Hepatic stellate cell (primary cell): ENCODE measurements around the gene SHB.

ENCODE experiments used
- DNase-seq: peaks from one replicate; pipeline ENCODE4 v3.0.0; 2011; ENCODE audit warnings: low spot score

The SHB gene

DNA sequence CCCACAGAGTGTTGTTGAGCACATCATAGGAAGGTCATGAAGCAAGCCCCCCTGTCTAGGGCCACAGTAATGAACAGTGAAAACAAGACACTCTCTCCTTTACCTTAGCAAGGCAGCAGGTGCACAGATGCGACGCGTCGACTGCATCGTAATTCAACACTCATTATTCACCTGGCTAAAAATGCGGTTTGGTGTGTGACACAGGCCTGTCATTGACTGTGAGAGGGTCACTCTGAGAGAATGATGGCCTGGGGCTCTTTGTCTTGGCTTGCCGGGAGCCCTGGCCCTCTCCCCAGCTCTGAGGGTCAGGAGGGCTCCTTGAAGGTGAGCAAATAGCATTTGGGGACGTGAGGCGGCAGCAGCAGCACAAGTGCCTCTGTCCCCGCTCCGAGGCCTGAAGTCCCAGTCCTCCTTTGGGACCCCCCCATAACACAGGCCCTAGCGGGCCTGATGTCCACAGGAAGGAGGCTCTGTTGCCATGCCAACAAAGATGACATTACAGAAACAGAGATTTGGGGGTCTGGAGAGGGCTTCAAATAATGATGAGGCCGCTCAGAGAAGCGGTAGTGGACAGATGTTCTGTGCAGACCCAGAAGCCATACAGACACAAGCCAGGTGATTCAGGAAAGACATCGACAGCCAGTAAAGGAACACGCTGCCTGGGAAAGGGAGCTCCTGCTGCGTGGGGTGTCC is 46.7 kb downstream of the SHB start:
- no peak for DNase-seq

- DNase-seq = no peak
Measured at GRCh38 chr9:38020151-38021076, 48.6 kb downstream of the SHB start.

GRCh38 chr9:38019731-38020130 is 49.3 kb downstream of the SHB start:
- DNase-seq = no peak

- DNase-seq = no peak
Measured at GRCh38 chr9:38018958-38019602, 49.9 kb downstream of the SHB start.

DNA sequence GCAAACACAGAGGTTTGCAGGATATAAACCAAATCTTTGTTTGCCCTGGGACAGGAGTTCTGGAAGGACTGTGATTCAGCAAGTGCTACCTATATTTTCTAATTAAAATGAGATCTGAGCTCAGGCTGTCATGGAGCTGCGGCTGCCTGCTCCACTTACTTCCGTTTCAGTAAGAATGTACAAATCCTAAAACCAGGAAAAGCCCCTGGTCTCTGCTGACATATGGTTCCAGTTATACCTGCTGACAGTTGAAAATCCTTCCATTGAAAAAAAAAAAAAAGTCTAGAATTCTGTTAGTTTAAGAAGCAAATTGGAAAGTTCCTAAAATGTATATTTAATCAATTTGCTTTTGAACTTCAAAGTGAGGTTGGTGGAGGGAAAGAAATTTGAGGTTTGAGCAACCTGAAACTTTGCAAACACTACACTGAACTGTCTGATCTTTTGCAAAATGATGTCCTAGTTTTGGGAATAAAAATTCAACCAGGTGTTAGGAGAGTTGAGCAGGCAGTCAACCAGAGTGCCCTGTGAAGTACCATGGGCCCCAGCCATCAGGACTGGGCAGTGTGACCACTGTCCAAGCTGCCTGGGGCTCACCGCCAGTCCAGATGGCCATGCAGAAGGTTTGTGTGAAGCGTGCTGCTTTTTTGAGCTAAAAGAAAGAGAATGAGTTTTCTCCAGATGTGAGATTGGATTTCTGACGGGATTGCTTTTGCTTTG is 50.6 kb downstream of the SHB start:
- DNase-seq = no peak

GRCh38 chr9:38017885-38018186 is 51.2 kb downstream of the SHB start:
- DNase-seq = no peak

DNA sequence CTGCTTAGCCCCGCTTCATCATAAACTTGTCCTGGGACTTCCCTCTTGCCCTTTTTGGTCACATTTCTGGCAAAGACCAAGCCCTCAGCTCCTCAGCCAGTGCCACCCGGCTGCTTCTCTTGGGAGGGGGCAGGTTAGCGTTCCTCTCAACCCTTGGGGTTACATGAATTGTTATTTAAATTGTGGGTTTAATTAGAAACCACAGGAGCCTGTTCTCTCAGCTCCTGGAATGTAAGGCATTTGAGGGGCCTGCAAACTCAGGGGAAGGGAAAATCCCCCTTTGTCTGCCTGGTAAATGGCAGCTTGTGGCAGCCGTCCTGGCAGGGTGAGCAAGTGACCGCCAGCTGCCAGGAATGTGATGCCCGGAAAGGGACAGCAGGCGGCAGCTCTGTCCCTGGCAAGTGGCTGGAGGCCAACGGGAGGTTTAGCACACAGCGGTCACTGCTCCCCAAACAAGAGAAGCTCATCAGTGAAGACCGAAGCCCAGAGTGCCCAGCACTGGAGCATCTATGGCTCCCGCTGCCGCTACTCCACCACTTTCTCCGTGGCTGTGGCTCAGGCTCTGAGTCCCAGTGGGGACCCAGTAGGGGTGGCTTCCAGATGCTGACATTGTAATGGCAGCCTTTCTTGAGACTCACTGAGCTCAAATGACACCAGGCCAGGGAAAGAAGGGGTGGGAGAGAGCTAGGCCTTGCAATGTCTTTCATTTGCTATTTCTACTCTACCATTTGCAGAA is 51.7 kb downstream of the SHB start:
- no peak for DNase-seq

- DNase-seq = no peak
Measured at GRCh38 chr9:38016375-38017135, 52.5 kb downstream of the SHB start.

- DNase-seq = no peak
Measured at GRCh38 chr9:38015906-38016305, 53.1 kb downstream of the SHB start.

DNA sequence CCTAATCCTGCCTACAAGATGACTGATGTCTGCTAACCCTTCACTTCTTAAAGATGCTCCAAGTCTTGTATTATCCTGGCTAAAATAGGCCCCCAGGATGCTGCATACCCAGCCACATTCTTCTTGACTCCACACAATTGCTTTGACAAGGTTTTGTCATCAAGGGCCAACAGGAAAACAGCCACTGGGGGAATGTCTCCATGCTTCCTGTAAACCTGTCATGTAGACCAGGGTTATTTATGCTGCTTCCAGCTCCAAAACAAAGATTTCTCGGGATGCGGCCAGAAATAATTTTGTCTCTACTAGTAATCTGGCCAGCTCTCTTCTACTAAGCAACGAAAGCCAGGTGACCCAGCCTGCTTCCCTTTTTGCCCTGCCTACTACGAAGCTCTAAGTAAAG is 53.8 kb downstream of the SHB start:
- no peak for DNase-seq

- DNase-seq = no peak
Measured at GRCh38 chr9:38012767-38013450, 56.1 kb downstream of the SHB start.

GRCh38 chr9:38011991-38012390 is 57.0 kb downstream of the SHB start:
- DNase-seq = no peak

DNA sequence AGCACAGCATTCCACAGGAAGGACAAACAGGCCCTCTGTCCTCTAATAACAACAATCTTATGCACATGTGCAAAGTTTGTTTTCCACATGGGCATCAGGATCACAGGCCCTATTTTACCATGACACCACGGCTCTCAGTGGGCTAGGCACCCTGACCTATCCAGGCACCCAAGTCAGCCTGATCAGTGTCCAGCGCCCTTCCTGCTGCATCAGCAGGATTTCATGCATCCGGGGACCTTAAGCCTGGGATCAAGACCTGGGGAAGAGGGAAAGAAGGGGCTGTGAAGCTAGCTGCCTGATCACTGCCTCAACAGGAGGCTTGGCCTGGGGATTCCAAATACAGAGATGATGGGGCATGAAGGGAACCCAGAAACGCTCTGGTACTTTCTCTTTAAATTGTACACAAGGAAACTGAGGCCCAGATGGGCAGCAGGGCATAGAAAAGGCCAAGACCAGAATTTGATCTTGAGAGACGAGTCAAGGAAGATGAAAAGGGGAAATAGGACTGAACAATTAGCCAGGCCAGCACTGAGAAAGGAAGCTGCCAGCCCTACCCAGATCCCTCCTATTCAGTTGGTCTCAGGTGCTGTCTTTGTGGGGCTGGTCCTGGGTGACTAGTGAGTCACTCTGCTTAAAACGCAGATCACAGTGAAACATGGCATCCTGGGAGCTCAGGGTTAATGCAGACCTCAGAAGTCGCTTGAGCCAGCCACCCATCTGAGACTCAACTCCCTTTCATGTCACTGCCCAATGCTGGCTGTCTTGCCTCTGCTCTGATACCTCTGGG is 57.9 kb downstream of the SHB start:
- no peak for DNase-seq

- DNase-seq = no peak
Measured at GRCh38 chr9:38009990-38010389, 59.0 kb downstream of the SHB start.

DNA sequence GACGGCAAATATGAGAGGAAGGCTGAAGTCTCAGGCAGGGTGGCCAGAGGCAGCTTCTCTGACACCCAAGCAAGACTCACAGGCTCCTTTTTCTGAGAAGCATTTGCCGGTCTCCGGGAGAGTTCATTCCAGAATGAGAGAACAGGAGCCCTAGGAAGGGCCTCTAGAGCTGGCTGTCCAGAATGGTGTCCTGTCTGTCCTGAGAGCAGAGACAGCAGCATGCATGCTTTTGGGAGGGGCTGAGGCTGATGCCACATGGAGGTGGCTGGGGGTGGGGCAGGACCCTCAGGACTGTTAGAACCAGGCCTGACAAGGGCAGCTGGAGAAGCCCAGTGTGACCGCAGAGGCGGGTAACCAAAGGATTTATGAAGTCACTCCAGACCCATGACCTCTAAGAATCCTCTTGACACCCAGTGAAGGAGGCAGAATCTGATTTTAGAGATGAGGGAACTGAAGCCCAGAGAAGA is 60.0 kb downstream of the SHB start:
- no peak for DNase-seq

GRCh38 chr9:38008168-38009034 is 60.6 kb downstream of the SHB start:
- peak; percentile 89 for DNase-seq

GRCh38 chr9:38007016-38007415 is 62.0 kb downstream of the SHB start:
- DNase-seq = no peak

DNA sequence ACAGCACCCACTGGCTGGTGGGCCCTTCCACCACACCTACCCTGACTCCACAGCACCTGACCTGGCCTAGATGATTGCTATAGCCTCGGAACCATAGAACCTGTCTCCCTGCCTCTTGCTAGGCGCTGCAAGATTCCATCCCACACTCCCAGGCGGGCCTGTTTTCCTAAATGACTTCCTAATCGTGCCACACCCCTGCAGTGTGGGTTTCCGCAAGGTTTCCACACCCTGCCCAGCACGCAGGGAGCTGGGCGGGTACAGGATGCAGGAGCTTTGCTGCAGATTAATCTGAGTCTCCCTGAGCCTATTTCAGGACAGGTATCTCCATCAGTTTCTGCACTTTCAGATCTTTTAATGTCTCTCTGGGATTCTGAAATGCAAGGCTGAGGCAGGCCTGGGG is 62.9 kb downstream of the SHB start:
- no peak for DNase-seq
